GM12891 (cell line): Measurements from ENCODE around the gene PKNOX2.

Source experiments
- PAX5 ChIP-seq: IDR thresholded peaks from 2 replicates; pipeline ENCODE4 v1.6.1; 2011; ENCODE audit warnings: low read length, moderate library complexity, mild to moderate bottlenecking; ENCODE audit not compliant: insufficient read depth, severe bottlenecking
- POLR2A ChIP-seq: IDR thresholded peaks from 2 replicates; pipeline ENCODE4 v1.6.1; 2011; ENCODE audit warnings: low read depth, low read length, control low read depth
- POLR2AphosphoS5 ChIP-seq: IDR thresholded peaks from 2 replicates; pipeline ENCODE4 v1.6.1; 2011; ENCODE audit warnings: low read depth, low read length, control low read depth
- SPI1 ChIP-seq: IDR thresholded peaks from 2 replicates; pipeline ENCODE4 v1.6.1; 2011; ENCODE audit warnings: low read depth, low read length, control low read depth
- TAF1 ChIP-seq: IDR thresholded peaks from 2 replicates; pipeline ENCODE4 v1.6.1; 2011; ENCODE audit warnings: low read depth, low read length, control low read depth

GRCh38 chr11:125256541-125257189 lies 92.1 kb downstream of the PKNOX2 start:
- TF ChIP-seq POLR2AphosphoS5 (no peak), POLR2A (no peak), TAF1 (no peak), PAX5 (no peak), SPI1 (no peak)
